CD4-positive, alpha-beta memory T cell (primary cell): Measurements from ENCODE around the gene RGS10. TPM values are rescaled to one million over a fixed set of nuclear protein-coding genes. Genes with fewer than 3 reads are reported as not detected.

Experiments
- CTCF ChIA-PET: fragments of 350-600 bp; sonication (Branson Sonifier 250); formaldehyde crosslinking; loops from one replicate; lab custom pipeline; 2021; ENCODE audit warnings: inconsistent platforms; ENCODE audit not compliant: partially characterized antibody; lab: Charles Lee
- POLR2A ChIA-PET: fragments of 350-600 bp; sonication (Branson Sonifier 250); formaldehyde crosslinking; loops from one replicate; lab custom pipeline; 2021; ENCODE audit not compliant: partially characterized antibody; lab: Charles Lee
- DNase-seq, 5 donors: peaks; one replicate each; pipeline versions ENCODE4 v3.0.0 to v3.0.0-alpha.2; 2020 to 2022; ENCODE audit warnings: mixed read lengths in 1 of 5
- H3K27ac ChIP-seq: one replicate; pipeline ENCODE4 v1.7.0; 2013; ENCODE audit warnings: low read depth, low read length
- H3K27me3 ChIP-seq: 2 replicates; pipeline ENCODE4 v1.7.0; 2013; ENCODE audit warnings: mild to moderate bottlenecking, low read length, moderate library complexity; ENCODE audit not compliant: insufficient read depth
- H3K36me3 ChIP-seq: 2 replicates; pipeline ENCODE4 v1.7.0; 2013; ENCODE audit warnings: mild to moderate bottlenecking, low read length, moderate library complexity; ENCODE audit not compliant: insufficient read depth
- H3K4me1 ChIP-seq: 2 replicates; pipeline ENCODE4 v1.7.0; 2013; ENCODE audit warnings: mild to moderate bottlenecking, low read length, moderate library complexity; ENCODE audit not compliant: insufficient read depth
- H3K4me3 ChIP-seq, 2 donors: one replicate each; pipeline ENCODE4 v1.7.0; 2013; ENCODE audit warnings: low read length in 2 of 2, mild to moderate bottlenecking in 1 of 2
- H3K9me3 ChIP-seq, 2 donors: one replicate each; pipeline ENCODE4 v1.7.0; 2013; ENCODE audit warnings: low read length in 2 of 2, control low read depth in 1 of 2; ENCODE audit not compliant: control insufficient read depth in 1 of 2
- H3K27ac Mint-ChIP-seq, 7 donors: one replicate each; pipeline ENCODE4 v1.8.0; 2020 to 2021; ENCODE audit warnings: mixed read lengths in 7 of 7, mild to moderate bottlenecking in 6 of 7, inconsistent platforms in 3 of 7, moderate library complexity in 3 of 7
- H3K27me3 Mint-ChIP-seq, 2 donors: one replicate each; pipeline ENCODE4 v1.8.0; 2020 to 2021; ENCODE audit warnings: mixed read lengths in 2 of 2
- H3K36me3 Mint-ChIP-seq, 2 donors: one replicate each; pipeline ENCODE4 v1.8.0; 2020 to 2021; ENCODE audit warnings: mixed read lengths in 2 of 2, inconsistent platforms in 1 of 2, mild to moderate bottlenecking in 1 of 2
- H3K4me1 Mint-ChIP-seq, 4 donors: one replicate each; pipeline ENCODE4 v1.8.0; 2020 to 2021; ENCODE audit warnings: mixed read lengths in 4 of 4, mild to moderate bottlenecking in 1 of 4
- H3K4me3 Mint-ChIP-seq, 8 donors: one replicate each; pipeline ENCODE4 v1.8.0; 2020 to 2021; ENCODE audit warnings: mixed read lengths in 8 of 8, mild to moderate bottlenecking in 7 of 8, moderate library complexity in 6 of 8, inconsistent platforms in 3 of 8
- H3K9me3 Mint-ChIP-seq, 8 donors: one replicate each; pipeline ENCODE4 v1.8.0; 2020 to 2021; ENCODE audit warnings: mixed read lengths in 8 of 8, mild to moderate bottlenecking in 5 of 8, inconsistent platforms in 3 of 8, moderate library complexity in 1 of 8
- intact Hi-C: fragments of 100-400 bp; cut with micrococcal nuclease; formaldehyde crosslinking; loops from one replicate; pipeline ENCODE4 v1.15.1; 2023
- polyA plus RNA-seq, 2 donors: library from polyadenylated mRNA; unstranded; fragments of 300-500 nt; fragmentation: Illumina TruSeq; gene quantifications; one replicate each; pipeline ENCODE4 v1.2.3, GENCODE V29; 2021
- total RNA-seq, 2 experiments: library from RNA; stranded (reverse); gene quantifications; one replicate each; pipeline ENCODE4 v1.2.3, GENCODE V29; 2021

Gene RGS10
- total and polyA plus RNA-seq, 4 experiments from 2014 or later = 115 to 187 (median 137) TPM

- POLR2A ChIA-PET = interaction anchor here (1.2 kb wide), 1 partner anchor 250 kb away, joined by 3 read pairs; no protein-coding TSS in a partner anchor
- H3K27me3 Mint-ChIP-seq = no peaks in the 10 kb centered on the region
These were observed 86.1 kb downstream of the RGS10 start for GRCh38 chr10:119456435-119456810.

GRCh38 chr10:119455609-119456434 lies 86.7 kb downstream of the RGS10 start:
- CTCF ChIA-PET = interaction anchor here (1.1 to 1.7 kb wide), 3 partner anchors 11 to 87 kb away, joined by 3 to 9 read pairs (median 7); partner anchors contain the start of gene RGS10

More at GRCh38 chr10:119456435-119456810, 86.1 kb downstream of the RGS10 start:
- Histone ChIP-seq H3K27ac (no peak overlapping the region), H3K36me3 (peaks cover 10% of the 10 kb centered on the region), H3K27me3 (no peaks in the 10 kb centered on the region), H3K4me1 (no peaks in the 10 kb centered on the region), H3K4me3 (no peak overlapping the region), H3K9me3 (no peaks in the 10 kb centered on the region)
- Mint-ChIP-seq H3K4me3 (no peak overlapping the region), H3K27ac (no peak overlapping the region), H3K9me3 (no peaks in the 10 kb centered on the region), H3K36me3 (peaks cover 2 to 13% of the 10 kb centered on the region in 2 donors), H3K4me1 (peaks cover 0 to 3% (median under 1%) of the 10 kb centered on the region in 4 donors)
- intact Hi-C loops = no loop called here
- no peak for DNase-seq
- CTCF ChIA-PET = interaction anchor here (1.1 to 1.7 kb wide), 3 partner anchors 11 to 86 kb away, joined by 3 to 9 read pairs (median 7); partner anchors contain the start of gene RGS10

DNA sequence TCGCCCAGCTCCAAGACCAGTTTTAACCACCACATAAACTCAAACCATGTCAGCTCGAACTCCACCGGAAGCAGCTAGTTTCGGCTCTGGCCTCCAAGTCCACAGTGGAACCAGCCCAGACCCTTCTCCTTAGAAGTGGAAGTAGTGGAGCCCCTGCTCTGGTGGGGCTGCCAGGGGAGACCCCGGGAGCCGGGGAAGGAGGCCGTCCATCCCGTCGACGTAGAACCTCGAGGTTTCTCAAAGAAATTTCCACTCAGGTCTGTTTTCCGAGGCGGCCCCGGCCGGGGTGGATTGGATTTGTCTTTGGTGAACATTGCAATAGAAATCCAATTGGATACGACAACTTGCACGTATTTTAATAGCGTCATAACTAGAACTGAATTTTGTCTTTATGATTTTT lies 87.5 kb downstream of the RGS10 start:
- no peaks in the 10 kb centered on the region for H3K9me3 Mint-ChIP-seq

More at GRCh38 chr10:119455609-119456434, 86.7 kb downstream of the RGS10 start:
- Mint-ChIP-seq H3K4me3 (no peak overlapping the region), H3K4me1 (peaks cover 0 to 3% (median under 1%) of the 10 kb centered on the region in 4 donors), H3K36me3 (peaks cover 2 to 13% of the 10 kb centered on the region in 2 donors), H3K9me3 (no peaks in the 10 kb centered on the region), H3K27ac (peak overlapping the region in 1 of 7 donors; percentile 23), H3K27me3 (no peaks in the 10 kb centered on the region)
- Histone ChIP-seq H3K9me3 (no peaks in the 10 kb centered on the region), H3K27me3 (no peaks in the 10 kb centered on the region), H3K27ac (no peak overlapping the region), H3K4me1 (no peaks in the 10 kb centered on the region), H3K36me3 (peaks cover 10% of the 10 kb centered on the region), H3K4me3 (no peak overlapping the region)
- POLR2A ChIA-PET = interaction anchor here (1.2 kb wide), 1 partner anchor 249 kb away, joined by 3 read pairs; no protein-coding TSS in a partner anchor
- no peak for DNase-seq
- intact Hi-C loops = no loop called here

GRCh38 chr10:119454316-119454715 lies 88.2 kb downstream of the RGS10 start:
- peak overlapping the region in 3 of 7 donors; percentile 46 to 58 (median 57) for H3K27ac Mint-ChIP-seq
- ChIA-PET POLR2A (no interaction called here), CTCF (no interaction called here)
- DNase-seq = no peak
- Histone ChIP-seq H3K4me3 (no peak overlapping the region), H3K27me3 (no peaks in the 10 kb centered on the region), H3K27ac (no peak overlapping the region), H3K4me1 (no peaks in the 10 kb centered on the region), H3K9me3 (no peaks in the 10 kb centered on the region), H3K36me3 (peaks cover 10% of the 10 kb centered on the region)
- intact Hi-C loops = no loop called here
- H3K36me3 Mint-ChIP-seq = peaks cover 2 to 15% of the 10 kb centered on the region in 2 donors
- no peaks in the 10 kb centered on the region for H3K27me3 Mint-ChIP-seq
- H3K9me3 Mint-ChIP-seq = no peaks in the 10 kb centered on the region
- peaks cover 0 to 3% (median 0%) of the 10 kb centered on the region in 4 donors for H3K4me1 Mint-ChIP-seq
- no peak overlapping the region for H3K4me3 Mint-ChIP-seq

More for the DNA sequence above, 87.5 kb downstream of the RGS10 start:
- Histone ChIP-seq H3K27me3 (no peaks in the 10 kb centered on the region), H3K4me3 (no peak overlapping the region), H3K36me3 (peaks cover 10% of the 10 kb centered on the region), H3K9me3 (no peaks in the 10 kb centered on the region), H3K4me1 (no peaks in the 10 kb centered on the region), H3K27ac (no peak overlapping the region)
- CTCF ChIA-PET = no interaction called here
- POLR2A ChIA-PET = no interaction called here
- intact Hi-C loops = no loop called here
- H3K4me3 Mint-ChIP-seq = no peak overlapping the region
- H3K36me3 Mint-ChIP-seq = peaks cover 2 to 14% of the 10 kb centered on the region in 2 donors
- DNase-seq = no peak
- H3K4me1 Mint-ChIP-seq = peaks cover 0 to 3% (median 0%) of the 10 kb centered on the region in 4 donors
- H3K27me3 Mint-ChIP-seq = no peaks in the 10 kb centered on the region
- no peak overlapping the region for H3K27ac Mint-ChIP-seq

DNA sequence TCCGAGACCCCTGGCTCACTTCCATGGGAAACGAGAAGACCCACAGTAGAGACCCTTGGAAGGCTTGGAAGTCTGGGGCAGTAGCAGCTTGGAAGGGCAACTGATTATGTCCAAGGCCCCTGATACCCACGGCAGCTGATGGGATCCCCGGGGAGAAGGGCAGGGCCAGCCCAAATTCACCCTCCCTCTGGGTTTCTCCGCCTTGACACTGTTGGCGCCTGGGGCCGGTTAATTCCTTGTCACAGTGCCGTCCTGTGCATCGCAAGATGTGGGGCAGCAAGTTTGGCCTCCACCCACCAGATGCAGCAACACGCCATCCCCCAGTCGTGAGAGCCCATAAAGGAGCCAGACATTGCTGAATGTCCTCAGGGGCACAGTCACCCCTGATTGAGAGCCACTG lies 89.2 kb downstream of the RGS10 start:
- H3K4me3 Mint-ChIP-seq = no peak overlapping the region
- H3K9me3 Mint-ChIP-seq = no peaks in the 10 kb centered on the region
- Histone ChIP-seq H3K4me3 (no peak overlapping the region), H3K27me3 (no peaks in the 10 kb centered on the region), H3K36me3 (peaks cover 14% of the 10 kb centered on the region), H3K9me3 (no peaks in the 10 kb centered on the region), H3K27ac (no peak overlapping the region), H3K4me1 (no peaks in the 10 kb centered on the region)
- intact Hi-C loops = no loop called here
- H3K36me3 Mint-ChIP-seq = peaks cover 2 to 15% of the 10 kb centered on the region in 2 donors
- peak overlapping the region in 1 of 7 donors; percentile 18 for H3K27ac Mint-ChIP-seq
- DNase-seq = no peak
- H3K4me1 Mint-ChIP-seq = no peaks in the 10 kb centered on the region
- ChIA-PET POLR2A (no interaction called here), CTCF (interaction anchor here (1.2 kb wide), 1 partner anchor 9 kb away, joined by 4 read pairs; no protein-coding TSS in a partner anchor)
- no peaks in the 10 kb centered on the region for H3K27me3 Mint-ChIP-seq

DNA sequence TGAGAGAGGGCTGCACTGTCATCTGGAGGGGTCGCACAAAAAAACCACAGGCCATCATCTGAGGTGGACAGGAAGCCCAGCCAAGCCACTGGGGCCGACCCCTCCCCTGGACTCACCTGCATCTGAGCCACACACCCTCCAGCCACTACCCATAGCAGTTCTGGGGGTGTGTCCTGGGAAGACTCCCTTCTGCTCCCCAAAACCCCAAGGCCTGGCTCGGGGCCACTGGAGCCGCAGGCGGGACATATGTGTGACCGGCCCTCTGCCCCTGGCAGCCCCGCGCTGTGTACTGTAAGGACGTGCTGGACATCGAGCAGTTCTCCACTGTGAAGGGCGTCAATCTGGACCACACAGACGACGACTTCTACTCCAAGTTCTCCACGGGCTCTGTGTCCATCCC lies 90.1 kb downstream of the RGS10 start:
- Histone ChIP-seq H3K4me1 (no peaks in the 10 kb centered on the region), H3K27me3 (no peaks in the 10 kb centered on the region), H3K9me3 (no peaks in the 10 kb centered on the region), H3K27ac (no peak overlapping the region), H3K36me3 (peaks cover 16% of the 10 kb centered on the region), H3K4me3 (no peak overlapping the region)
- no peak overlapping the region for H3K4me3 Mint-ChIP-seq
- no peaks in the 10 kb centered on the region for H3K27me3 Mint-ChIP-seq
- no peaks in the 10 kb centered on the region for H3K4me1 Mint-ChIP-seq
- POLR2A ChIA-PET = no interaction called here
- no peaks in the 10 kb centered on the region for H3K9me3 Mint-ChIP-seq
- peaks cover 6 to 16% of the 10 kb centered on the region in 2 donors for H3K36me3 Mint-ChIP-seq
- H3K27ac Mint-ChIP-seq = no peak overlapping the region
- intact Hi-C loops = no loop called here
- CTCF ChIA-PET = interaction anchor here (1.0 to 1.2 kb wide), 2 partner anchors 8 to 253 kb away, joined by 3 to 4 read pairs; no protein-coding TSS in a partner anchor
- DNase-seq = no peak

DNA sequence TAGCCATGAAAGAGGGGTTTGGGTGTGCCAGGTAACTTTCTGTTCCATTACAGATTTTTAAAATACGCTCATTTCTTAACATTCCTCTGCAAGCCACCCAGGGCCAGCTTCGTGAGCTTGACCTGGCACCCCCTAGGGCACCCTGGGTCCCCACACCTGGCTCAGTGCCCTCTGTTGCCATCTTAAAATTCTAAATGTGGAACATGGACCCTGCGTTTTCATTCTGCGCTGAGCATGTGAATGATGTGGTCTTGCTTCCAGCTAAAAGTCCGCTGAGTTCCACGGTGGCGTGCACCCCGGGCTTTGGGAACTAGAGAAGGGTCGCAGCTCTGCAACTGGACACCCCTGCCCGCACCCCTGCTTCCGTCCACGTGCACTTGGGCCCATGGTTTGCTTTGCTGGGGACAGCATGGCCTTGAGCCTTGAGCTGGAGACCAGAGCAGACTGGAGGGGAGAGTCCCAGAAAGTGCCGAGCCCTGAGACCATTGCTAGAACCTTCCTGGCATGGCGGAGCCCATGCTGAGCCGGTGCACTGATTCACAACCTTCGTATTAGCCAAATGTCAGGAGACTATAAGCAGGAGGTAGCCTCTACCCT lies 91.1 kb downstream of the RGS10 start:
- intact Hi-C loops = no loop called here
- CTCF ChIA-PET = no interaction called here
- H3K4me3 ChIP-seq = no peak overlapping the region
- H3K27ac Mint-ChIP-seq = no peak overlapping the region
- no peaks in the 10 kb centered on the region for H3K27me3 ChIP-seq
- no peak overlapping the region for H3K4me3 Mint-ChIP-seq
- H3K36me3 ChIP-seq = peaks cover 16% of the 10 kb centered on the region
- DNase-seq = no peak
- H3K27ac ChIP-seq = no peak overlapping the region
- H3K4me1 ChIP-seq = no peaks in the 10 kb centered on the region
- POLR2A ChIA-PET = no interaction called here
- H3K9me3 Mint-ChIP-seq = no peaks in the 10 kb centered on the region
- peaks cover 6 to 20% of the 10 kb centered on the region in 2 donors for H3K36me3 Mint-ChIP-seq
- H3K9me3 ChIP-seq = no peaks in the 10 kb centered on the region
- no peaks in the 10 kb centered on the region for H3K4me1 Mint-ChIP-seq
- no peaks in the 10 kb centered on the region for H3K27me3 Mint-ChIP-seq
